NCI-H1417 (cell line): ENCODE measurements around the gene CDH23.

ENCODE experiments used
- DNase-seq, 3 experiments: peaks; one replicate each; lab custom pipeline; 2025; lab: John Stamatoyannopoulos, UW

Gene CDH23

DNA sequence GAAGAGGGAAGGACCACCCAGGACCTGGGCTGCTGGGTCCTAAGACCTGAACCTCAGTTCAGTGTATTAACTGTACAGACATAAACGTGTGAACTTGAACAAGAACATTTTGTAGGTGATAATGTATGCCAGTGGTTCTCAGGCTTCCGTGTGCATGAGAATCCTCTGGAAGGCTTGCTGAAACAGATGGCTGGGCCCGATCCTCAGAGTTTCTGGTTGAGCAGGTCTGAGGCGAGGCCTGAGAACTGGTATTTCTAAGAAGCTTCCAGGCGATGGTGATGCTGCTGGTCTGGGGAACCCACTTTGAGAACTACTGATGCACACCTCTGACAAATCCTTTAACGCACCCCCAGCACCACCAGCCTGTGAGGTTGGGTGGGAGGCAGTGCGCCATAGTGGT is 70.4 kb downstream of the CDH23 start:
- DNase-seq: no peak

- no peak for DNase-seq
Observed at GRCh38 chr10:71467569-71468362, 71.0 kb downstream of the CDH23 start.

- peak in 1 of 3 experiments; percentile 3 for DNase-seq
Observed at GRCh38 chr10:71468363-71469094, 71.8 kb downstream of the CDH23 start.

DNA sequence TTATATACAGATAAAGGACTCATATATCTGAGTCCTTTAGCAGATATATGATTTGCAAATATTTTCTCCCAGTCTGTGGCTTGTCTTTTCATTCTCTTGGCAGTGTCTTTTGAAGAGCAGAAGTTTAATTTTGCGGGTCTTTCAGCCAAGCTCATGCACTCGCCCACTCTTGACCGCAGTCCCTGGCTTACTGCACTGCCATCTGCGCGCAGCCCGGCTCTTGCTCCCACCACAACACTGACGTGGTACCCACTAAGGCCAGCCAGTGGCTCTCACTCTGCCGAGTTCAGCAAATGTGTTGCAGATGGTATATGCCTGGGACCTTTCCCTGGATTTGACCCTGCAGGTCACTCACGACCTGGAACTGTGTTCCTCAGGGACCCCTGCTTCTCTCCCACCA is 74.3 kb downstream of the CDH23 start:
- no peak for DNase-seq

- no peak for DNase-seq
Observed at GRCh38 chr10:71471957-71472365, 75.2 kb downstream of the CDH23 start.

- DNase-seq: no peak
Observed at GRCh38 chr10:71472466-71472865, 75.7 kb downstream of the CDH23 start.

- no peak for DNase-seq
Observed at GRCh38 chr10:71472912-71473311, 76.2 kb downstream of the CDH23 start.

- peak in 1 of 3 experiments; percentile 8 for DNase-seq
Observed at GRCh38 chr10:71473671-71474599, 77.2 kb downstream of the CDH23 start.

DNA sequence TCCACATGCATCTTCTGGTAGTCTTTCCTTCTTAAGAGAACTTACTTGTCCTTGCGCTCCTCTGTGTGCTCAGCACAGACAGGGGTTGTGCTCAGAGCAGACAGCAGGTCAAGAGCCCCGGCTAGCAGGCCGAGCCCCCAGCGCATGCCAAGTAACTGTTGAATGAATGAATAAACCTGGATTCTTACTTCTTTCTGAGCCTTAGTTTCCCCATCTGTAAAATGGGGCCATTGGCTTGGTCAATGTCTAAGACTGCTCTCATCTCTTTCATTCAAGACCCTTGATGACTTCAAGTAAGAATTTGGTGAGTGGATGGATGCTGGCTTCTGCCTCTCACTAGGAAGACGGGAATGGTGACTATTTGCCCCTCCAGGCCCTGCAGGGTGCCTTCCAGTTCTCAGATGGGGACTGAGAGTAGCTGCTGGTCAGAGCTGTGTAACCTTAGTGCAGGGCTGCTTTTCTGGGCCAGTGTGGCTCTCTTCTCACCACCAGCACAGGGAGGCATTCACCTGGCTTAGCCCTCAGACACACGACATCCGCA is 78.1 kb downstream of the CDH23 start:
- DNase-seq: no peak

- DNase-seq: peak in 2 of 3 experiments; percentile 63 to 88
Observed at GRCh38 chr10:71475243-71475871, 78.6 kb downstream of the CDH23 start.

DNA sequence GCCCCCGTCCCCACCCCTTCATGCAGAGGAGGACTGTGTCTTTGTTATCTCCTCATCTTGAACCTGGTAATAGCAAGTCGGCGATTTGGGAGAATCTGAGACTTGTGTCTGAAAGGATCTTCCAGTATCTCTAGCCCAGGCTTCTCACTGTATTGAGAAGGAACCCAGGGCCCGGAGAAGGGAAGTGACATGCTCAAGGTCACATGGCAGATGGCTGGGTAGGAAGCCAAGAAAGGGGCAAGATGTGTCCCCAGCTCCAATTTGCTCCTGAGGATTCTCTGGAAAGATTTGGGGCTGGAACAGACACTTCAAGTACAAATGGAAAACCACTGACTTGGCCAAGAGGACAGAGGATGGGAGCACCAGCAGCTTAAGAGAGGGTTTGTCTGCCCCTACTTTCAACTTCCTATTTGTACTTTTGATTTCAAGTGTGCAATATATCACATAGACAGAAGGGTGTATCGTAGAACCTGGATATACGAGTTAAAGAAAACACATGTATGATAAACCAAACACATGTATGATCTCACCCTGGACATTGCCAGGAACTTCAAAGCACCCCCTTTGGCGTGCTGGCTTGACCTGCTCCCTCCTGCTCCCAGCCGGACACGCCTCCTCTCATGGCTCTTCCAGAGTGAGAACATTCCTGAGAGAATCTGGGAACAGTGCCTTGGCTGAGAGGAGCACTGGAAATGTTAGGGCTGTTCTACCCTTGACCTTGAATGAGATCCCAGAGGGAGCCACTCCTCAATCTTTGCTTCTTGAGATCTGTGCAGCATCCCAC is 79.7 kb downstream of the CDH23 start:
- no peak for DNase-seq

- DNase-seq: no peak
Observed at GRCh38 chr10:71478173-71478572, 81.5 kb downstream of the CDH23 start.

DNA sequence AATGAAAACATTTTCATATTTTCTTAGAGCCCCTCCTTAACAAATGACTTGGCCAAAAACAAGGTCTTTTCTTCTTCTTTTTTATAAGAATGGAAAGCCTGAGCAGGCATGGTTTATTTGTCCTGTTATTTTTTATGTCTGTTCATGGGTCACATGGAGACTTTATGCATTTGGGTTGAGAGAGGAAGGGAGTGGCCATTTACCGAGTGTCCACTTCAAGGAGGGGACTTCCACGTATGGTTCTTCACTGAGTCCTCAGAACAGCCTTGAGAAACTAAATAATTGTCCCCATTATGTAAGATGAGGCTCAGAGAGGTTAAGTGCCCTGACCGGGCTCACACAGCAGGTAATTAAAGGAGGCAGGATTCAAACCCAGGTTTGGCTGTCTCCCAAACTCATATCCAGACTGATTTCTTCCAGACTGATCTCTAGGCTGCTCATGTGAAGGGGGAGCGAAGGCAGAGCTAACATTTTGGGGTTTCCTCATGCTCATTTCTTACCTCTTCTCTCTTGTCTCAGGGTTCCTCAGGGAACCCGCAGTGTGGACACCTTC is 82.2 kb downstream of the CDH23 start:
- no peak for DNase-seq

DNA sequence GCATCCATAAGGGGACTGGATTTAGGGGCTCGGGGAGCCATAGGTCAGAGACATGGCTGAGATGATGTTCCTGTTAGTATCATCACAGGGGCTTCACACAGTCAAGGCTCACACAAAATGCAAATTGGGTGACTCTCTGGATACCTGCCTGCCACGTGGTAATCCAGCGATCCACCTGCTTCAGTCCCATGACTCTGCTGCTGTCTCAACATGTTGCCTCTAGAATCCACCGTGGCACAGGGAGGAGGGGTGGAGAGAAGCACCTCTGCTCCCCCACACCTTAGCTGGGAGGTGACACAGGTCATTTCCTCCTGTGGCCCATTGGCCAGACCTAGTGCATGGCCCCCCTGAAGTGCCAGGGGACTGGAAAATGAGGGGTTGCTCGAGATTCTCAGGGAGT is 83.1 kb downstream of the CDH23 start:
- DNase-seq: peak in 1 of 3 experiments; percentile 2

- no peak for DNase-seq
Observed at GRCh38 chr10:71480662-71481061, 83.9 kb downstream of the CDH23 start.

GRCh38 chr10:71481746-71482410 is 85.2 kb downstream of the CDH23 start:
- DNase-seq: no peak

GRCh38 chr10:71482620-71483019 is 85.9 kb downstream of the CDH23 start:
- no peak for DNase-seq

DNA sequence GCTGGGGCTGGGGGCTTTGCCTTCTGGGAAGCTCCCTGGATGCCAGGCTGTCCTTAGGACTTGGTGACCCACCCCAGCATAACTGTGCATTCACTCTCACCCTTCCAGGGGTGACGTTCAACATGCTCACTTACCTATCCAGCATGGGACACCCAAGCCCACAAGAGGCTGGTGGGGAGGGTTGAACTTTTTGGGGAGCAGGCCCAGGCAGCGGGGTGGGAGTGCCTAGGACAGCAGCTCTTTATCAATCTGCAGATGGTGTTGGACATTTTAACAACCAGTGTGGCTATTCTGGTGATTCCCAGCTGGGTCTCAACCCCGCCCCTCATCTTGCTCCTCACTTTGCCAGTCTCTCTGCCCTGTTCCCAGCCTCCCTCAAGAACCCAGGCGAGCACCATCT is 86.4 kb downstream of the CDH23 start:
- DNase-seq: no peak

GRCh38 chr10:71483885-71484751 is 87.4 kb downstream of the CDH23 start:
- DNase-seq: peak in 1 of 3 experiments; percentile 44
